GM19025 (cell line): ENCODE results near the gene PPP2R5D.
"Not testable (repeated sequence)": the region's sequence is repeated elsewhere in the genome, so short reads cannot be mapped to it uniquely, and the experiment has no call there.

Source experiments
- ATAC-seq: cut with Tn5 transposase; IDR thresholded peaks from one replicate; pipeline ENCODE4 v1.9.1; 2021; ENCODE audit warnings: mild to moderate bottlenecking, low read depth, moderate library complexity; ENCODE audit not compliant: unreplicated experiment

PPP2R5D gene

DNA sequence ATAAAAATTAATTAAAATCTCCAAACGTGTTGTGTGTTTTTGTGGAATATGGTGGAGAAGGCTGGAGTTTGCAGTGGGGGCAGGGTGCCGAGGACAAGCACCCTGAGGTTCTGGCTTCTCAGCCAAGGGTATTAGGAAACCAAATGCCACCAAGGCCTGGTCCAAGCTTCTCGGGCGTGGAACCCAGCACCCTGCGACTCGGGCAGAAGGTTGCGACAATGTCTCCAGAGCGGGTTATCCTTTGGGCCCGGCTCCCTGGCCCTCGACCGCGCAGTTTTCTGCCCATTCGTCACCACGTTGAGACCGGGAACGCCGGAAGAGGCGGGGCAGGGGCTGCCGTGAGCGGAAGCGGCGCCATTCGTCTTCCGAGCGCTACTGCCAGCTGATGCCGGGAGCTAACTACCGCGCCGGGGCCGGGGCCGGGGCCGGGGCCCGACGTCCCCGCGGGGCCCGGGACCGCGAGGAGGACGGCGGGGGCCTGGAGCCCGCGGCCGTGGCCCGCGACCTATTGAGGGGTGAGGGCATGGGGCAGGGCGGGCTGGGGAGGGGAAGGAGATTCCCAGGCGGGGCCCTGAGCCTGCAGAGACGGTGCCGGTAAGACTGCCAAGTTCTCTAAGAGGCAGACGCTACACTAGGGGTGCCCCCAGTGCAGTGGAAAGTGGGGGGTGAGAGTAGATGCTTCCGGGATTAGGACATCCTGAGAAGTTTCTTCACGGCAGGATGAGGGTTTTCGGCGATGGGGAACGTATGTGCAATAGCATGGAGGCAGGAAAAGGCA, 37.1 kb downstream of the PPP2R5D start, which contains the start of gene RRP36:
RRP36 (plus strand) TSS at position 354 of the 778 bp plus-strand sequence; CDS start at position 386, 32 bp downstream.
- no peak for ATAC-seq

- ATAC-seq, result no peak
Measured at GRCh38 chr6:43024436-43024835, 40.1 kb downstream of the PPP2R5D start.

GRCh38 chr6:43026365-43026764, 42.0 kb downstream of the PPP2R5D start:
- ATAC-seq, result no peak

DNA sequence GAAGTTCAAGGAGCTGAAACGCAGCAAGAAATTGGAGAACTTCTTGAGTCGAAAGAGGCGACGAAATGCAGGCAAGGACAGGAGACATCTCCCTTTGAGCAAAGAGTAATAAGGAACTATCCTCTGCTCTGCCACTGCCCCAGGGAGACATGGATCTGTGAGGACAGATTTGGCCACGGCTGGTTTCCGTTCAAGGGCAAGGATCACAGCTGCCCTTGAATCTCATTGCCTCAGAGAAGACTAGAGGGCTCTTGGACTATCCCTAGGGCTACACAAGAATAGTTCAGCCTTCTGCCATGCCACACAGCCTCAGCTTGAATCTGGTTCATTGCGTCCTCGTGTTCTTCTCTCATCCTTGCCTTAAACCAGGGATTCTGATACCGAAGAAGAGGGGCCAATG, 44.8 kb downstream of the PPP2R5D start:
- no peak for ATAC-seq

DNA sequence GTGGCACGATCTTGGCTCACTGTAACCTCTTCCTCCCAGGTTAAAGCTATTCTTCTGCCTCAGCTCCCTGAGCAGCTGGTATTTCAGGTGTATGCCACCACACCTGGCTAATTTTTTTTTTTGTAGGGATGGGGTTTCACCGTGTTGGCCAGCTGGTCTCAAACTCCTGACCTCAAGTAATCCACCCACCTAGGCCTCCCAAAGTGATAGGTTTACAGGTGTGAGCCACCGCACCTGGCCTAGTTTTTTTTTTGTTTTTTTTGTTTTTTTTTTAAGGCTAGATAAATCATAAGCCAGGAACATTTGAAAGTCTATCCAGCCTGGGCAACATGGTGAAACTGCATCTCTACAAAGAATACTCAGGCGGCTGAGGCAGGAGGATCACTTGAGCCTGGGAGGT, 48.0 kb downstream of the PPP2R5D start:
- no peak for ATAC-seq

- no peak for ATAC-seq
Measured at GRCh38 chr6:43033496-43034189, 49.3 kb downstream of the PPP2R5D start.

- no peak for ATAC-seq
Measured at GRCh38 chr6:43034190-43034525, 49.8 kb downstream of the PPP2R5D start.

DNA sequence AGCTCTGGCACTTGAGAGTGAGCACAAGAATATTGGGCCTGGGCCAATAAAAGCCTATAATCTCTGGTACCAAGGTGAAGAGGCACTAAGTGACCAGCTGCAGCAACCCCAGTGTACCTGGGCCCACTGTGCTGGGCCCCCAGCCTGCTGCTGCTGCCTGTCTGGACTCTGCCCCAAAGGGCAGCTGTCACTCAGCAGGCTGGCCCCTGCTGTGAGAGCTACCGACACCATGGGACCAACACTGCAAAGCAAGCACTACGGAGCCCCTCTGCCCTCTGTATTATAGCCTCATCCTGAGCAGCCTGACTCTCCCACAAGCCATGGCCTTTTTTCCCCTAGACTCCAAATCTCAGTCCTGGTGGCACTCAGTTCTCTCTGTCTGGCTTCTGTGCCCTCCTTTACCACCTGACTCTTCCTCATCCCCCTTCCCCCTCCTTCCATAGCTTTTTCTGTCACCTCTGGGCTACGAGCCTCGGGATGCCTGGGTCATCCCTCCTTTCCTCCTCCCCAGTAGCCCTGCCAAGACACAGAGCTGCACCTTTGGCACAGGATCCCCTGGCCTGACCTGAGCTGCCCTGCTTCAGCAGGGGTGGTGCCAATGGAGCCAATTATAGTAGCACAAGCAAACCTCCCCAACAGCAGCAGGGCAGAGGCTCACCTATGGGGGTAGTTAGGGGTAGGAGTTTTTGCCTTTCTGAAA, 51.3 kb downstream of the PPP2R5D start:
- ATAC-seq, result no peak

- ATAC-seq, result no peak
Measured at GRCh38 chr6:43036712-43037111, 52.3 kb downstream of the PPP2R5D start.

GRCh38 chr6:43037197-43037596, 52.8 kb downstream of the PPP2R5D start:
- ATAC-seq, result no peak

- ATAC-seq, result no peak
Measured at GRCh38 chr6:43037706-43038105, 53.3 kb downstream of the PPP2R5D start.

GRCh38 chr6:43038727-43039126, 54.4 kb downstream of the PPP2R5D start:
- no peak for ATAC-seq

GRCh38 chr6:43040542-43041257, 56.3 kb downstream of the PPP2R5D start:
- no peak for ATAC-seq

GRCh38 chr6:43041475-43041874, 57.1 kb downstream of the PPP2R5D start:
- ATAC-seq, result not testable (repeated sequence)

DNA sequence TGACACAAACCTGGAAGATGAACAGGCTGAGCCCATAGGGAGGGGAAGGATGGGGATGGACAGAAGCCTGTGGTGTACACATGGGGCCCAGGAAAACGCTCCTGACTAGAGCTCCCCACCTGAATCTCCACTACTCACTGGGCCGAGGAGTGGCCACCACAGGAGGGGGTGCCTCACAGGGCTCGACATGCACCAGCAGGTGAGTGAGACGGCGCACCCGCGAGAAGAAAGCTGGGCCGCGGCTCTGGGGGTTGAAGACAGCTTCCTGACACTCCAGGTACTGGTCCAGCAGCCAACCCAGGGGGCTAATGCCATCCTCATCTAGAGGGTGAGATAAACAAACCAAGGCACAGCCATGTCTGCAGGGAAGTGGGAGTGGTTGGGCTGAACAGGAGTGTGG, 58.9 kb downstream of the PPP2R5D start:
- ATAC-seq, result no peak

GRCh38 chr6:43045371-43045930, 61.1 kb downstream of the PPP2R5D start:
- no peak for ATAC-seq

GRCh38 chr6:43047998-43048397, 63.6 kb downstream of the PPP2R5D start:
- no peak for ATAC-seq

DNA sequence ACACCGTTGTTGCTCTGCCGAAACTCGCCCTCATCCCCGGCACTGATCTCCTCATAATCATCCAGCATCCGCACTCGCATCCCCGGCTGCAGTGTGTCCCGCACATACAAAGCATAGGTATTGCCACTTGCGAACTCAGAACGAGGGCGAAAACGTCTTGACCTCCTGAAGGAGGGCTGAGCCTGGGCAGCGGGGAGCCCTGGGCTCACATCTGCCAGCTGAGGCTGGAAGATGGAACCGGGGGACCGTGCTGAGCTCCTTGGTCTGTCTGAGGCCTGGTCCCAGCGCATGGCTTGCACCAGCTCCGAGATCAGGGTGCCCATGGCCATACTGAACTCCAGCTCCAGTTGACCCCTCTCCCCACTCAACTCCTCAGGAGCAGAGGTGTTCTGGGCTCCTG, 66.6 kb downstream of the PPP2R5D start:
- ATAC-seq, result no peak

DNA sequence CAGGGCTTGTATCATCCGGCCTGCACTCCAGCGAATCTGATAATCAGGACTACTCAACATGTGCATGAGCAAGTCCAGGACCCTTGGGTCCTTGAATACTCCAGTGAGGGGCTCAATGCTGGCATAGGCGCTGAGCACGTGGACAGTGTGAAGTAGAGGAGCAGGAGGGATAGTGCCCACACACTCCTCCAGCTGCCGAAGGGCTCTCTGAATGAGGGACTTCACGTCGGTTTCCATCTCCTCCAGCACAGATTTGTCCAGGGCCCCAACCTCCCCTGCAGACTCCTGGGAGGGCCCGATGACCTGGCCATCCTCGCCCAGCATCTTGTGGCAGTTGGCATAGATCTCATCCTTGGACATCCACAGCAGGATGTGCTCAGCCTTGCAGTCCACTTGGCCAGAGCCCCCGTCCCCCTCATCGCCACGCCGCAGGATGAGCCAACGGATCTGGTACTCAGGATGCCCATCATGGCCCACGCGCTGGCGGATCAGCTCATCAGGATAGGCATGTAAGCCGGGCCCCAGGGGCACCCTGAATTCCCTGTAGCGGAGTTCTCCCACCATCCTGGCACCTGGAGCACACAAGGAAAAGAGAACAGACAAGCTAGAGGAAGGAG, 68.0 kb downstream of the PPP2R5D start:
- ATAC-seq, result no peak
